HG03571 (cell line): ENCODE data around the gene GMEB2.
"Not testable (repeated sequence)": the region's sequence is repeated elsewhere in the genome, so short reads cannot be mapped to it uniquely, and the experiment has no call there.

Experiments
- ATAC-seq: cut with Tn5 transposase; IDR thresholded peaks from one replicate; pipeline ENCODE4 v1.9.1; 2021; ENCODE audit not compliant: unreplicated experiment

GMEB2 gene

DNA sequence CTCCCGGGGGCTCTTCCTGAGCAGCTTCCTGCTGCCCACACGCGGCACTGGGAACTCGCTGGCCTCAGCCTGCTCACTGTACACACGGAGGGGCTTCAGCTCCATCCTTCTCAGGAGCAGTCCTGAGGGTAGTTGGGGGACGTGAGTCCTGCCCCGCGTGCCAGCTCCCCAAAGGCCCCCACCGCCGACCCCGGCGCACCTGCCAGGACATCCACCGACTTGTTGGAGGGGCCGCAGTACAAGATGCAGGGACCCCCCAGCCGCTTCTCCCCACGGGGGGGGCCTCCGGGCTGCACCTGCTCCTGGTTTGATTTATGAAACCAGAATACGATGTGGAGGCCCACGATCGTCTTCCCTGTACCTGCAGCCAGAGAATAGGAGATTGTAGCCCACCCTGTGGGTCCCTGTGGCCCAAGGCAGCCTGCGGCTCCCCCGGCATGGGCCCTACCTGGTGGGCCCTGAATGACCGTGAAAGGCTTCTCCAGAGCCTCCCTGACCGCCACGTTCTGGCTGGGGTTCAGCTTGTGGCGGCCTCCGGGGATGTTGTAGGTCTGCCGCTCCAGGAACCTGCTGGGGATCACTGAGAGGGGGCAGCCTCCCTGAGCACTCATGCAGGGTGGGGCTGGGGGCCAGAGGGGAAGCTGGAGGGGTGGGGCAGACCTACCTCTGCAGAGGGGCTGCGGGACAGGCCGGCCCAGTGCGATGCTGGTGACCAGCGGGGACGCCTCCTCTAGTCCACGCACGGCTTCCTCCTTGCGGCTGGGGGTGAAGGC lies 65.1 kb downstream of the GMEB2 start:
- ATAC-seq, result no peak

DNA sequence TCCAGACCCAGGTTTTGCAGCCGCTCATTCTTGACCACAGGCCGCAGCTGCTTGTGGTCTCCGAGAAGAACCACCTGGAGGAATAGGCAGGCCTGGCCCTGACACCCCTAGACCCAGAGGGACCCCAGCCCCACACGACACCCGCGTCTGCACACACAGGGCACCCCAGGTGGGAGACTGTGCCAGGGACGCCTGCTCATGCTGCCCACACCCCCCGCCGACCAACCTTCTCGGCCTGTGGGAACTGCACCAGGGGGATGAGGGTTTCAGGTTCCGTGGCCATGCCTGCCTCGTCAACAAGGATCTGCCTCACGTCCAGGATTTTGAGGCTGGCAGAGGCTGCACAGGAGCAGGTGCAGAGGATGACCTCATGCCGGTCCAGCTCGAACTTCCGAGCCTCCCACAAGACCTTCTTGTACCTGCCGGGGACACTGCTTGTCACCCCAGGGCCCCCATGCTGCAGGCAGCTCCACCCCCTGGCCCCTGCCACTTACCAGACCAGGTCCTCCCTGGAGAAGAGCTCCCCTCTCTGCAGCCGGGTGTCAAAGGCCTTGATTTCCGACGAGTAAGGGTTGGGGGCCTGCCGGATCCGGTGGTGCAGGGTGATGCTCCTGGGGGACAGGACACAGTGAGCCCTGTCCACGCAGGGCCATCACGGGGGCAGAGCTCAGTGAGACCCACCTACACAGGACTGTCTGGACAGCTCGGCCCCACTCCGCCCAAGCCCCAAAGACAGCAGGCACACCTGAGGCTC lies 65.9 kb downstream of the GMEB2 start:
- no peak for ATAC-seq

DNA sequence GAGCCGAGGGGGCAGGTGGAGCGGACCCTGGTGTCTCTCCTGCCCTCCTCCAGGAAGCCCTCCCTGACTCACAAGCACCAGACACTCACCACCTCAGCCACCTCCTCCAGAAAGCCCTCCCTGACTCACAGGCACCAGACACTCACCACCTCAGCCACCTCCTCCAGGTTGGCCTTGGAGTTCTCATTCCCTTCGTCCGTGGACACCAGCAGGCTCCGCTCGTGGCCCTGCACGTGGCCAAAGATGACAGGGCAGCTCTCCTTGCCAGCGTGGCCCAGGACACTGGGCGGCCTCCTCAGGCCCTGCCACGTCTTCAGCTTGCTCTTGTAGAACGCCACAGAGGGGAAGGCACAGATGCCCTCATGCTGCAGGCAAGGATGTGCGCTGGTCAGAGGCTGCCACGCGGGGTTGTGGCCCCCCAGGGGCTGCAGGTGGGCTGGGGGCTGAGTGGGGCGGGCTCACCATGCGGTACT lies 66.5 kb downstream of the GMEB2 start:
- ATAC-seq, result no peak

DNA sequence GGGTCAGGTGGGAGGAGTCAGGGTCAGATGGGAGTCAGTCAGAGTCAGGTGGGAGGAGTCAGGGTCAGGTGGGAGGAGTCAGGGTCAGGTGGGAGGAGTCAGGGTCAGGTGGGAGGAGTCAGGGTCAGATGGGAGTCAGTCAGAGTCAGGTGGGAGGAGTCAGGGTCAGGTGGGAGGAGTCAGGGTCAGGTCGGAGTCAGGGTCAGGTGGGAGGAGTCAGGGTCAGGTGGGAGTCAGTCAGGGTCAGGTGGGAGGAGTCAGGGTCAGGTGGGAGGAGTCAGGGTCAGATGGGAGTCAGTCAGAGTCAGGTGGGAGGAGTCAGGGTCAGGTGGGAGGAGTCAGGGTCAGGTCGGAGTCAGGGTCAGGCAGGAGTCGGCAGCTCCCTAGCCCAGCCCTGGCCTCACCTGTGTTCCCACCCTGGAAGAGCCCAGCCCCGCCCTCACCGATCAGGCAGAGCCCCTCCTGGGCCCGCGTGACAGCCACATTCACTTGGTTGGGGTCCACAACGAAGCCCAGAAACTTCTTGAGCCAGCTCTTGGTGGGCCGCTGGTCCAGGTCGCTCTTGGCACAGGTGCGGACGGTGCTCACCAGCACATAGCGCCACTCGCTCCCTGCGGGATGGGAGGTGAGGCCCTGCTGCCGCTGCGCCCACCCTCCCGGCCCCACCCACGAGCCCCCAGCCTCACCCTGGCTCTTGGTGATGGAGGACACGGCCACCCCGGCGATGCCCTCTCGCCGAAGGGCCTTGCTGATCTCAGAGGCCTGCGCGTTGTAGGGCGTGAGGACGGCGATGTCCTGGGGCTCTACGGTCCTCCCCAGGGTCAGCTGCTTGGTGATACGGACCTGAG lies 67.2 kb downstream of the GMEB2 start:
- not testable (repeated sequence) for ATAC-seq

DNA sequence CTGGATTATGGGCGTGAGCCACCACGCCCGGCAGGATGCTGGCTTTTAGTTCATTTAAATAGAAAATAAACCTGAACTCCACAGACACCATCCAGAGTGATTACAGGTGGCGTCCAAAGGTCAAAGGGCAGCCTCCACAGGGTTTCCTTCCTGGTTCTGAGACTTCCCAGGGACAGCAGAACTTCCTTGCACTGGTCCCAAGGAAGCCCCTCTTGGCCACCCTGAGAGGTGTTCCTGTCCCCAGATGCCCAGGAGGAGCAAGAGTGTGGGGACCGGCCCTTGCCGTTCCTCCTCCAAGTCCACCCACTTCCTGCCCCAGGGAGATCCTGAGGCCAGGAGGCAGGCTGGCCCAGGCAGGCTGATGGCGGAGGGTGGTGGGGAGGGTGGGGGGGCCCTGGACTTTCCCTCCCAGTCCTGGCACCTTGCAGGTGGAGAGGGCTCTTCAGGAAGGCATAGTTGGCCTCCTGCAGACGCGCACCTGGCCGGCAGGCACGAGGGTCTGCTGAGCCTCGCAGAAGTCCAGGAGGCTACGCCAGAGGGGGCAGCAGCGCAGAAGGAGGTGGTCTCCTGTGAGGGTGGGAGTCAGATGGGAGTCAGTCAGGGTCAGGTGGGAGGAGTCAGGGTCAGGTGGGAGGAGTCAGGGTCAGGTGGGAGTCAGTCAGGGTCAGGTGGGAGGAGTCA lies 68.0 kb downstream of the GMEB2 start:
- no peak for ATAC-seq

DNA sequence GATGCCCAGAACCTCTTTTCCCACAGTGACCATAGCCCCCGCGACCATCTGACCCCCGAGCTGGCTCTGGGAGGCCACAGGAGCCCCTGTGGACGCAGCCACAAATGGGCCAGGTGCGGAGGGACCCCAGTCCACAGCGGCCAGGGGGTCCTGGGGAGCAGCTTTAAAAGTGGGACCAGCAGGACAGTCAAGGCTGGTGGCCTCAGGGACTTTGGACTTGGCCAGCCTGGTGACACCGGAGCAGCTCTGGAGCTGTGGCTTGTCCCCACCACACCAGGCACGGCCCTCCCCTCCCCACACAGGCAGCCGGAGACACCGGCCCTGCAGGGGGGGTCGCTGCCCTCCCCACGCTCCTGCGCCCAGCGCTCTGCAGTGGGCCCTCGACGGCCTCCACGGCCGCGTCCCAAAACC lies 69.4 kb downstream of the GMEB2 start:
- ATAC-seq, result no peak

DNA sequence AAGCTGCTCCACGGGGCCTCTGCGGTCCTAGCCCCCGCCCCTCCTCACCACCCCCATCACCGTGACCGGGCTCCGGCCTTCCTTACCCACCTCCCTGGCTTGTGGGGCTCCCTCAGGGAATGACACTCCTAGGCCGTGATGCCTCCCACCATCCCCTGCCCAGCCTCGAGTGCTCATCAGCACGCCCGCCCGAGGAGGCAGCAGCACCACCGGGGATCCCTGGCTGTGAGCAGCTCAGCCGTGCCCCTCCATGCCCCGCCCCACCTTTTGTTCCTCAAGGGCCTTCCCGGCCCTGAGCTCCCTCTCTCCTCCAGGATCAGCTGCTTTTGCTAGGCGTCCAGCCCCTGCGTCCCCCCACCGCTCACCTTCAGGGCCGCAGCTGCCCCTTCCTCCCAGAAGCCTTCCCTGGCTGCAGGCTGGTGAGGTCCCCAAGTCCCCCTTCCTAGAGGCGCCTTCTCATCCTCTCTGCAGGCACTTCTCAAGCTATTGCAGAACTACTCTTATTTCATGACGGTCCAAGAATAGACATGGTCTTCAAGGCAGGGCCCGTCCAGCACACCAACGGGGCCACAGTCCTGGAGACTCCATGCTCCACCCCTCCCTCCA lies 69.9 kb downstream of the GMEB2 start:
- ATAC-seq, result no peak

DNA sequence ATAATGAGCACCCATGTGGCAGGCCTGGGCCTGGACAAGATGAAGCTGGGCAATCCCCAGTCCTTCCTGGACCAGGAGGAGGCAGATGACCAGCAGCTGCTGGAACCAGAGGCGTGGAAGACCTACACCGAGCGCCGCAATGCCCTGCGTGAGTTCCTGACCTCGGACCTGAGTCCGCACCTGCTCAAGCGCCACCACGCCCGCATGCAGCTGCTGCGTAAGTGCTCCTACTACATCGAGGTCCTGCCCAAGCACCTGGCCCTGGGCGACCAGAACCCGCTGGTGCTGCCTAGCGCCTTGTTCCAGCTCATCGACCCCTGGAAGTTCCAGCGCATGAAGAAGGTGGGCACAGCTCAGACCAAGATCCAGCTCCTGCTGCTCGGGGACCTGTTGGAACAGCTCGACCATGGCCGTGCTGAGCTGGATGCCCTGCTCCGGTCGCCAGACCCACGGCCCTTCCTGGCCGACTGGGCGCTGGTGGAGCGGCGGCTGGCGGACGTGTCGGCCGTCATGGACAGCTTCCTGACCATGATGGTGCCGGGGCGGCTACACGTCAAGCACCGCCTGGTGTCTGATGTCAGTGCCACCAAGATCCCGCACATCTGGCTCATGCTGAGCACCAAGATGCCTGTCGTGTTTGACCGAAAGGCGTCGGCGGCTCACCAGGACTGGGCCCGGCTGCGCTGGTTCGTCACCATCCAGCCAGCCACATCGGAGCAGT lies 71.1 kb downstream of the GMEB2 start:
- no peak for ATAC-seq

DNA sequence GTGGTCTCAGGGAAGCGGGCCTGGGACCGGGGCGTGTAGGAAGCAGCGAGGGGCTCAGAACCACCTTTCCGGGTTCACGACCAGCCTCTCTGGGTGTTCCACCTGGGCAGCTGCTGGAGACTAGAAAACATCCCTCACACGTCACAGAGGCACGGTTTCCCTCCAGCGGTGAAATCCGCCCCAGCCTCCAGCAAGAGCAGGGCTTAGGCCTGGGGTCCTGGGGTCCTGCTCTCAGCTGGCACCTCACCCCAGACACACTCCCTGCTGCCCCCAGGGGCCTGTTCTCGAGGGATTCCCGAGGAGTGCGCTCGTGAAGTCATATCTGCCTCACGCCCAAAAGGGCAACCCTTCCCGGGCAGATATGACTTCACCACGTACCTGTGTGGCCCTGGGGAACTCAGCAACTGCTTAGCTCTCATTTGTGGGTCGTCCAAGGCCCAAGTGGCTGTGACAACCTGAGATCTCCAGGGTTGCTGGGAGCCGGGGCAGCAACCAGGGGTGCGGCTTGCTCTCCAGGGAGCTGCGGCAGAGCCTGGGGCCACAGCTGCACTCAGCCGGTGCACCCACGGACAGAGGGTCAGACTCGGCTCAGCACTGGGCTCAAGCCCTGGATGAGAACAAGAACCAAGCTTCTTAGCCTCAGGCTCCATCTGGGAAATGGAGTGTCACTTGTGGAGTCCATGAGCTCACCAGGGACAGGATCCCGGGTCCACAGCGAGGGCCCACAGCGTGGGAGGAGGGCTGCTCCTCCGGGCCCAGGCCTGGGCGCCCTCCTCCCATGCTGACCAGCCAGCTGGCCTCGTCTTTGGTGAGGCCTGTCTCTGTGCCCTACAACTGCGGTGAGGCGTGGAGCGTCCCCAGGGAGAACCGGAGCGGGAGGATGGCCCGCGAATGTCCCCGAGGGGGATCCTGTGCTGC lies 72.3 kb downstream of the GMEB2 start:
- ATAC-seq, result no peak

DNA sequence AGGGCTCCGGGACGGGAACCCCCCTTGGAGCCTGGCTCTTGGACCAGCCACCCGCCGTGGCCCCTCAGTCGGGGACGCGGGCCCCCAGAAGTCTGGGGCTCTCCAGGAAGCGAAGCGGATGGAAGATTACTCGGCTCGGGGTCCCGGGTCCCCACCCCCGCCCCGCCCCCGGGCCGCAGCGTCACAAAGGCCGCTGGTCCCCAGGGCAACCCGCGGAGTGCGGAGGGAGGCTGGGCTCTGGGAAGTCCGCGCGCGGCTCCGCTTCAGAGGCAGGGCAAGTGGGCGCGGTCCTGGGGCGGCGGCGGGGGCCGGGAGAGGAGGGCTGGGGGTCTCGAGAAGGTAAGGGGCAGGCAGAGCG lies 73.0 kb downstream of the GMEB2 start, which contains the start of gene FNDC11:
Gene FNDC11 (plus strand): TSS at position 227 of the 358 bp plus-strand sequence. CDS start 1,505 bp downstream, outside the sequence.
- peak; percentile 25 for ATAC-seq

DNA sequence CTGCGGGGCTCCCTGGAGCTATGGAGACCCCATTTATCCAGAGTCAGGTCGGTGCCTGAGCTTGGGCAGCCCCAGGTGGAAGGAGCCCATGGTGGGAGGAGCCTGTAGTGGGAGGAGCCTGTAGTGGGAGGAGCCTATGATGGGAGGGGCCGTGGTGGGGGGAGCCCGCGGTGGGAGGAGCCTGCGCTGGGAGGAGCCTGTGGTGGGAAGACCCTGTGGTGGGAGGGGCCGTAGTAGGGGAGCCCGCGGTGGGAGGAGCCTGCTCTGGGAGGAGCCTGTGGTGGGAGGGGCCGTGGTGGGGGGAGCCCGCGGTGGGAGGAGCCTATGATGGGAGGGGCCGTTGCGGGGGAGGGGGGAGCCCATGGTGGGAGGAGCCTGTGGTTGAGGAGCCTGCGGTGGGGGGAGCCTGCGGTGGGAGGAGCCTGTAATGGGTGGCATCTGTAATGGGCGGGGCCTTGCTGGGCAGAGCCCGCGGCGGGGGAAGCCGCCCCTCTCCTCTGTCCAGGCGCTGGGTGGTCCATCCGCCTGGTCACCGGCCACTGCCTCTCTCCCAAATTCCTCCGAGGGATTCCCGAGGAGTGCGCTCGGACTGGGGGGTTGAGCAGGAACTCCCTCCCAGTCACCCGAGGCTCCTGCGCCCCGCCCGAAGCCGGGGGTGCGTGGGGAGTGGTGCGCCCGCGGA lies 73.5 kb downstream of the GMEB2 start:
- peak; percentile 34 for ATAC-seq

DNA sequence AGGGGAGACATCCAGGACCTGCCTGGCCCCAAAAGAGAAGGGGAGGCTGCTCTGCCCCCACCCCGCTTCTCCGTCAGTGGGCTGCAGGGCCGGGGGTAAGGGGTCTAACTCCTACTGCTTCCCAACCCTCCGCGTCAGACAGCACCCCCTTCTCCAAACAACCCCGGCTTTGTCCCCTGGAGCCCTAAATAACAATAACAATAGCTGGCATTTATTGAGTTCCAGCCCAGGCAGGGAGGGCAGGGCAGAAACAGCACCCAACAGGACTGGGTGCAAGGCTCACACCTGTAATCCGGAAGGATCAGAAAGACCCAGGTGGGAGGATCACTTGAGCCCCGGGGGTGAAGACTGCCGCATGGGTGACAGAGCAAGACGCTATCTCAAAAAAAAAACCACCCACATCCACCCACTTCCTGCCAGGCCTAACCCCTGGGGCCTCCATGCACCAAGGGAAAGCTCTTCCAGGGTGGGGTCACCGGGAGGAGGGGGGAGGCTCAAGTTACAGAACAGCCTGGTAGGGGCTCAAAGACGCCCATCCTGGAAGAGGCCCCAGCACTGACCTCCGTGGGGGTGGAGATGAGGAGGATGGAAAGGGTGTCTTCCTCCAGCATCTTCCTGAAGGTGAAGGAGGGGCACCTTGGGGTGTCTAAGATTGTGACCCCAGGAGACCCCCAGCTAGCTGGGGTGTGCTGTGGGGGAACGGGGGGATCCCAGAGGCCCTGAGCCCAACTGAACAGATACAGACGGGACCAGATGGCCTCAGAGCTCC lies 74.2 kb downstream of the GMEB2 start:
- peak; percentile 42 for ATAC-seq

DNA sequence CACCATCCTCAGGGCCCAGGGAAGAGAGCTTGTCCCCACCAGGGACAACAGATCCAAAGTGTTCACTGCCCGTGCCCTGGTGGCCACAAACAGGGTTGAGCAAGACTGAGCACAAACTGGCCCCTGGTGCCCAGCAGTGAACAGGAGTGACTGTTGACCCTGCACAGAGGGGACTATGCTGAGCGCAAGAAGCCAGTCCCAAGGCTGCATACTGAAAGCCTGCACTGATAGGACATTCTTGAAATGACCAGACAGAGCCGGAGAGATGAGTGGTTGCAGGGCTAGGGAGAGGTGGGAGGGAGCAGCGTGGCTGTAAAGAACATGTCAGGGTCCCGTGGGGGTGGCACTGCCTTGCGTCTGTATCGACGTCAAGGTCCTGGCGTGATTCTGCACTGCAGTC lies 75.8 kb downstream of the GMEB2 start:
- ATAC-seq, result no peak

DNA sequence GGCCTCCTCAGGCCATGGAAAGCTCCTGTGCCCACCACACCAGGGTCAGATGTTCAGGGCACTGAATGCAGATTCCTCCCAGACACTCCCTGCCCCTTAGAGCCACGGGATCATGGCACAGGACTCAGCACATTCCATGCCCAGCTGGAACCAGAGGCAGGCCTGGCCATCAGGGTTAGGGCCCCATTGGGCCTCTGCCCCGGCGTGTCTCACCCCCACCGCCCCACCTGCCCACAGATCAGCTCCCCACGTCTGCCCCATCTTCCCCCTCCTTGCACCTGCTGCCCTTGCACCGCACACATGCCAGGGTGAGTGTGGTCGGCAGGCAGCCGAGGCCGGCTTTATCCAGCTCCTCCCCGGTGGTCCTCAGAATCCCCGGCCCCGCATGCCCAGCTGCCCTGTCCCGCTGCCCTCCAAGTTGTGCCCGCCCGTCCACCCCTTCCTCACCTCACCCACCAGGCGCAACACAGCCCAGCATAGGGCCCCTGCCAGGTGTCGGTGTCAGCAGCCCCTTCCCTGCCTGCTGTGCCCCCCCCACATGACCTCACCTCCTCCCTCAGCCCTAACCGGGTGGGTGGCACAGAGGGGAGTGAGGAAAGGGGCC lies 77.1 kb downstream of the GMEB2 start:
- ATAC-seq, result no peak

DNA sequence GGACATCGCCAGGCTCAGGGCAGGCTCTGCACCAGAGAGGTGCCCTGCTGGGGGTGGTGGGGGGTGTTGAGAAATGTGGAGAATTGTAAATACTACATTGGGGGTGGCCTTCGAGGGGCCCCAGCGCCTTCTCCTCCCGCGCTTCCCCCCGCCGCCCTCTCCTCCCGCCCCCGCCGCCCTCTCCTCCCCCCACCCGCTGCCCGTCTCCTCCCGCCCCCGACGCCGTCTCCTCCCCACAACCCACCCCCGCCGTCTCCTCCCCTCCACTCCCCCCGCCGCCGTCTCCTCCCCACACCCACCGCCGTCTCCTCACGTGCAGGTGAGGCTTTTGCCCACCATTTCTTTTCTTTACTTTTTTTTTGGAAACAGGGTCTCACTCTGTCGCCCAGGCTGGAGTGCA lies 77.9 kb downstream of the GMEB2 start:
- no peak for ATAC-seq

DNA sequence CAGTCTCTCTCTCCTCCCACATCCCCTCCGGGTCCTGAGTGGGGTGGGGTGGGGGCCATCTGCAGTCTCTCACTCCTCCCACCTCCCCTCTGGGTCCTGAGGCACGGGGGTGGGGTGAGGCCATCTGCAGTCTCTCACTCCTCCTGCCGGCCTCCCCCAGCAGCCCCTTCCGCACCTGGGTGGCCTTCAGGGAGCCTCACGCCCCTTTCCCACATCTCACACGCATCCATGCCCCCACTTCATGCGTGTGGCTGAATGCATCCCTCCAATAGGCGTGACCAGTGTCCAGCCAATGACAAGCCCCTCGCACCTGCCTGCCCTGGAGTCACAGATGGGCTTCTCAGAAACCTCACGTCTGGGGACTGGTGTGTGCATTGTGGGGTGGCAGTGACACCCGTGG lies 78.4 kb downstream of the GMEB2 start:
- ATAC-seq, result no peak
